HG02870 (cell line): ENCODE results near the gene PCLO.
"Not testable (repeated sequence)": the region's sequence is repeated elsewhere in the genome, so short reads cannot be mapped to it uniquely, and the experiment has no call there.

Source experiments
- ATAC-seq: cut with Tn5 transposase; IDR thresholded peaks from one replicate; pipeline ENCODE4 v1.9.1; 2021; ENCODE audit warnings: mild to moderate bottlenecking, moderate library complexity; ENCODE audit not compliant: unreplicated experiment

PCLO gene

DNA sequence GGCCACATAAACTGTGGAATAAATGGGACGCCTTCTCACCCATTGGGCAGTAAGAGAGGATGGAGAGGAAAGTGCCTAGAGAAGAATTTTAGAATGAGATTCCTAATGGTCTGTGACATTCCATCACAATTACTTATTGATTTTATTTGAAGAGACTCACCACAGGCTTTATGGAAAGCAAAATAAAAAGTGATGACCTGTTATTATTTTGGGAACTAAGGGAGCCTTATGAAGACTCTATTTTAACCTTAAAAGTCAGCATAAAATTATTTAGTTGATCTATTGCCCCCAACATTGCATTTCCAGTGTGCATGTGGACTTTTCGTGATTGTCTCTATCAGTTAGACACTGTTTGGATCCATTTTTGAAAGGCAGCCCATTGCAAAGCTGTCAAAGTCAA, 107.5 kb downstream of the PCLO start:
- no peak for ATAC-seq

DNA sequence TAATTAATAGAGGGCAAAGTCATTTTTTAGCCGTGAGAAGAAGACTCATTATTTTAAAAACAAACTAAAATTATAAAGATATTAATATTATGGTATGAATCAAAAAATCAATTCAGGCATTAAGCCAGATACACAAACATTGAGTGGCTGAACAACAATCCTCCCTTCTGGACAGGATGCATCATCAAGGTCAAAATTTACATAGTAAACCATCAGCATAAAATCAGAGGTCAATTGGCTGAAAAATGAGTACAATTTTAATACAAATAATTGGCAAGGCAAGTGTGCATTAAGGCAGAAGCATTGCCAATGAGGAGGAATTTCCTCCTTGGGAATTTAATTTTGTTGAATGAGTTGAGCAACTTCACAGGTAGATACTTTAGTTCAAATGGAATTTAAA, 108.2 kb downstream of the PCLO start:
- no peak for ATAC-seq

DNA sequence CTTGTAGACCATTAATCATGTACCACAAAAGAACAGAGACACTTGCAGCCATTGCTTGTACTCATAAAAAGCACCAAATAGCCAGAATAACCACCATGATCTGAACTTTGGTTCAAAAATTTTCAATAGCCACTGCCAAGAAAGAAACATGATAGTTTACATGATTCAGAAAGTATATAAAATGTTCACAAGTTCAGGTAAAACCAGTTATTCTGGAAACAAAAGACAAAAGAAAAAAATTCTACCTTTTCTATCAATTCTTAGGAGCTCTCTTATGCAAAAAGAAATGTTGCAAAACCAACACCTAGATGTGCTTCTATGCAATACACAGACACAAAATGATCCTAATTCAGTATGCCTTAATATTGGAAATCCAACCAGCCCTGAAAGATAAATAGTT, 108.7 kb downstream of the PCLO start:
- ATAC-seq = no peak

DNA sequence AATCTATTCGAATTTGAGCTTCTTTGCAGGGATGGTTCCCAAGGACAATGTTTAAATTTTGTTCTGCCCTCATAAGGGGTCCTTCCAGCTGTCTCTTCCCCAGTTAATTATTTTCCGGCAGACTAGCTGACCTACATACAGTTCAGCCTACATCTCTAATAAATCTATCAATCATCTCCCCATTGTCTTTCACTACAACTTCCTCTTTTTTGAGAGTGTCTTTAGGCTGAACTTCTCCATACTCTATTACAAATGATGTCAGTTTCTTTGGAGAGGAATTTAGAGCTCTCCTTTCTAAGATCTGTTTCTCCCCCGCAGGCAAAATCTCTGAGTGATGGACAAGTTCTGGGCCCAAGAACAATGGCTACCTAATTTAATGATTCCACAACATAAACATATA, 122.2 kb downstream of the PCLO start:
- no peak for ATAC-seq

DNA sequence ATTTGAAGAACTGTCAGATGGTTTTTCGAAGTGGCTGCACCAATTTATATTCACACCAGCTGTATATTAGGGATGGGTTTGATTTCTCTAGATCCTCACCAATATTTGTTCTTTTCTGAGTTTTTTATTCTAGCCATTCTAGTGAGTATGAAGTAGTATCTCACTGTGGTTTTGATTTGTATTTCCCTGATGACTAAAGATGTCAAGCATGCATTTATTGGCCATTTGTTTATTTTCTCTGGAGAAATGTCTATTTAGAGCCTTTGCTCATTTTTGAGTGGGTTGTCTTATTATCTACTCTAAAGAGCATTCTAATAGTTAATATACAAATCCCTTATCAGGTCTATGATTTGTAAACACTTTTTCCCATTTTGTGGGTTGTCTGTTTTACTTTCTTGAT, 123.9 kb downstream of the PCLO start:
- ATAC-seq = no peak

DNA sequence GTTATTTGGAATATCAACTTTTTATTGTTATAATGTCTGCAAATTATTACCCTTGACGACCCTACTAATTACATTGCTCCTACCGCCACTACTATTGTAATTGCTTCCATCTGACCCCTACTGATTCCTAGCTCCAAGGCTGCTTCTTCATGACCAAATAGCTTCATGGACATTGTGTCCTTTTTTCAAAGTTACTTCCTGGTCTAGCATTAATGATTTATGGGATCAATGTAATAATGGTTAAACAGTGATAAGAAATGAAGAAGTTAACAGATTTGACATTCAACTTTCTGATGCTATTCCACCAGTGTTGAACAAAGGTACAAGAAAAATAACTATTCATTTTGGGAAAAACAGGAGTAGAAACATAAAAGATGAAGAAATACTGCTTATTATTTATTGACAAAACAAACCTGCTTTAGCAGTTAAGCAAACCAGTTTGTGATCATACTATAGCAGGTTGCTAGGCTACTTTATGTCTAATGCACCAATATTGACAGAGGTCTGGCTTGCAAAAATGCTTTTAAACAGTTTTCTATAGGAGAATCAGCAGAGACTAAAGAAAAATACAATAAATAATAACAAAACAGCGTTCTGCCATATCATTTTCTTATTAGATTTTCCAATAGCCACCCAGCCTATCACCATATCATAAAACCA, 125.8 kb downstream of the PCLO start:
- no peak for ATAC-seq

DNA sequence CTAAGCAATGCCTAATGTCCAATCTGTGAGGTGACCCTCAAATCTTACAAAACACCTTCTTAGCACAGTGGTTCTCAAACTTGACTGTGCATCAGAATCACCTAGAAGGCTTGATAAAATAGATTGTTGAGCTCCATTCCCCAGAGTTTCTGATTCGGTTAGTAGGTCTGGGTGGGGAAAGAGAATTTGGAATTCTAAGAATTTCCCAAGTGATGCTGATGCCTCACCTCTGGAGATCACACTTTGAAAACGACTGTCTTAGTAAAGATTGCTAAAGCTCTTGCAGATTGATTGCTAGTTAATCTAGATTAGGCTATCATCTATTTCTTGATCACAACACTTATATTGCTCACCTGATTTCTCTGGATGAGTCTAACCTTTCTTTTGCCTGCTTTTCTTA, 126.6 kb downstream of the PCLO start:
- ATAC-seq = no peak

DNA sequence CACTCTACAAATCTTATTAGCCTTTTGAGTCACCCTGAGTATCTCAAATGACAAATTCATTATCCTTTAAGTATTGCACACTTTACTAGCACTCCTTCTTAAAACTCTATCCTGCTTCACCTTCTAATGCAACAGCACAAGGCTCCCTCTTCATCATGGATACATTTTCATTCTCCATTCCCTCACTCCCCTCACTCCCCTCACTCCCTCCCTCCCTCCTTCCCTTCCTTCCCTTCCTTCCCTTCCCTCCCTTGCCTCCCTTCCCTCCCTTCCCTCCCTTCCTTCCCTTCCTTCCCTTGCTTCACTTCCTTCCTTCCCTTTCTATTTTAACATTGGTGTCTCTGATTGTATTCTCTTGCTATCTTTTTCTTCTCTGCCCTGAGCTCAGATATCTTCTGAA, 130.5 kb downstream of the PCLO start:
- ATAC-seq = no peak

DNA sequence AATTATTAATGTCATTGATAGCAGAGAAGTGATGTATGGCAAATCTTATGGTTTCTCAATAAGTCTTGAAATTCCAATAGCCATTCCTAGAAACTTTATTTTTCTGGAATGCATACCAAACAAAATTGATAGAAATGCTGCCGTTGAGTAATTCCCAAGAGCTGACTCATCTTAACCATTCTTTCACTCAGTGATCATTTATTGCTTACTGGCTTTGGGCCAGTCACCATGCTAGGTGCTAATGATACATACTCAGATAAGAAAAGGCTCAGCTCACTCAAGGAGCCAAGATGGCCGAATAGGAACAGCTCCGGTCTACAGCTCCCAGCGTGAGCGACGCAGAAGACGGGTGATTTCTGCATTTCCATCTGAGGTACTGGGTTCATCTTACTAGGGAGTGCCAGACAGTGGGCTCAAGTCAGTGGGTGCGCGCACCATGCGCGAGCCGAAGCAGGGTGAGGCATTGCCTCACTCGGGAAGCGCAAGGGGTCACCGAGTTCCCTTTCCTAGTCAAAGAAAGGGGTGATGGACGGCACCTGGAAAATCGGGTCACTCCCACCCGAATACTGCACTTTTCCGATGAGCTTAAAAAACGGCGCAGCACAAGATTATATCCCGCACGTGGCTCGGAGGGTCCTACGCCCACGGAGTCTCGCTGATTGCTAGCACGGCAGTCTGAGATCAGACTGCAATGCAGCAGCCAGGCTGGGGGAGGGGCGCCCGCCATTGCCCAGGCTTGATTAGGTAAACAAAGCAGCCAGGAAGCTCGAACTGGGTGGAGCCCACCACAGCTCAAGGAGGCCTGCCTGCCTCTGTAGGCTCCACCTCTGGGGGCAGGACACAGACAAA, 138.6 kb downstream of the PCLO start:
- not testable (repeated sequence) for ATAC-seq

DNA sequence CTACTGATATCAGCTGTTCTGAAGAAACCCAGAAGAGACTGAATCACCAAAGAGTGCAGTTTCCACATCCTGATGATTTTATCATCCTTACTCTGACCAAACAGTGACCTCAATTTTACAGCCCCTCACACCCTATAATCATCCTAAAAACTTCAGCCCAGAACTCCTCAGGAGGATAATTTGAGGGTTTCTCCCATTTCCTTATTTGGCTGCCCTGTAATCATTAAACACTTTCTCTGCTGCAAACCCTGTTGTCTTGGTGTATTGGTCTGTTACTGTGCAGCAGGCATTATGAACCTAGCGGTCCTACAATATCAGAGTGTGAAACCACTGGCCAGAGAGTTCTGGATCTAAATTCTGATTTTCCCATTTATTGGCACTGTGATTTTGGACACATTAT, 141.7 kb downstream of the PCLO start:
- ATAC-seq = no peak

DNA sequence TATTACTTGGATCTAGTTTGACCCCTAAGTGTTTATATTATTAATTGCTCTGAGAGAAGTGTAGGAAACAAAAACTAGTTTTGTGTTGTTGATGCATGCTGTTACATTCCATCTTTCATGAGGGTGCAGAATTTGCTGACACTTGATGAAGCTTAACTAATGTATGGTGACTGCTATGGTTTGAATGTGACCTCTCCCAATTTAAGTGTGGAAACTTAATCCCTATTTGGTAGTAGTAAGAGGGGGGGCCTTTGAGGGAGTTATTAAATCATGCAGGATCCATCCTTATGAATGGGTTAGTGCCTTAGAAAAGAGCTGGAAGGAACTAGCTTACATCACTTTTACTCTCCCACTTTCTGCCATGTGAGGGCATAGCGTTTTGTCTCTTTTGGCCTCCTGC, 142.5 kb downstream of the PCLO start:
- no peak for ATAC-seq

DNA sequence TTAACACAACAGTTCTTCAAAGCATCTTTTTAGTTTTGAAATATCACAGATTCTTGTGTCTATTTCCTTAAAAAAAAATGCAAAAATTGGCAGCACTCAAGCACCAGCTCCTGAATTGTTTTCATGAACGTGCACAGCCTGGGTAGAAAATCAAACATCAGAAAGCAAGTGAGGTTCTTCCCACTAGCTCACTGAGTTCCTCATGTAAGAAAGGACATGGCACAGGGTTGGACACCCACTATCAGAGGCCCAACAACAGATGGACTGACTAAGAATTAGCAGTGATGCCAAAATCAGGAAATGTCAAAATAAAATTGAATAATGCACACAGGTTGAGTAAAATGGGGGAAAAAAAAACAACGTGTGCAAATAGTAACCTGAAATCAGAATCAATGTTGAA, 146.8 kb downstream of the PCLO start:
- no peak for ATAC-seq

DNA sequence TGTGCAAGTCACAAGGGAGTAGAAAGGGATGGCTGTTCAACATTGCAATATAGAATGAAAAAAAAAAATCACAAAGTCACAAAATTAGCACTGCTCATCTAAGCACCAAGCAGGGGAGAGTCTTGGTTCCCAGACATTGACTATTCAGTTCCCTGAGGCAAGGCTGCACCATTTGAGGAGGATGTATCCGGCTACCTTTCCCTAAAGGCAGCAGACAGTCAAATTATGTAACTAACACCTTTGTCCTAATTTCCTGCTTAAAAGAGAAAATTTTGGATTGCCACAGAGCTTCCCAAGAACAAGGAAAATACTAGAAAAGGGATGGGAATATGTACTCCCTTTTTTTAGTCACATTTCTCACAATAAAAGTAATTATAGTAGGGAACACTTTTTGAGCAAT, 148.1 kb downstream of the PCLO start:
- no peak for ATAC-seq

DNA sequence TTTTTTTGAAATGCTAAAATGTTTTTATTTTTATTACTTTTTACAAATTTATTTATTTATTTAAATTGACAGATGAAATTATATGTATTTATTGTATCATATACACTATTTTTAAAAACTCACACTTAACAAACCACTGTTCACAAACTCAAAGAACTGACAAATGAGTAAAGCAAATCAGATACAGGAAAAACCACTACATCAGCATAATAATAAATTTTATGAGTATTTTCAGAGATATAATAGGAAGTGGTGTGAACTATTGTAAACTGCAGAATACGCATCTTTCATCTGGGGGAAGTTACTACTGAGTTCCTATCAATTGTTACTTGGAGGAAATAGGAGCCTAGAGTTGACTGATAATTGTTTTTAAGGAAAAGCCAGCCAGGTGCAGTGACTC, 150.7 kb downstream of the PCLO start:
- ATAC-seq = no peak

DNA sequence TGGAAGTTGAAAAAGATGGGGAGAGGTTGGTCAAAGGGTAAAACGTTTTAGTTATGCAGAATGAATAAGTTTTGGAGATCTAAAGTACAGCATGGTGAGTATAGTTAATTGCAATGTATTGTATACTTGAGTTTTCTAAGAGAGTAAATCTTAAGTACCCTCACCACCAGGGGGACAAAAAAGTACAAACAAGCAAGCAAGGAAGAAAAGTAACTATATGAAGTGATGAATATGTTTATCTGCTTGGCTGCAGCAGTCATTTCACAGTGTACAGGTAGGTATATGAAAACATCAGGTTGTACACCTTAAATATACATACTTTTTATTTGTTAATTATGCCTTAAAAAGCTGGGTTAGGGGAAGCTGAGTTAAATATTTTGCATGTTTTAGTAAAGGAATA, 157.3 kb downstream of the PCLO start:
- ATAC-seq = no peak

DNA sequence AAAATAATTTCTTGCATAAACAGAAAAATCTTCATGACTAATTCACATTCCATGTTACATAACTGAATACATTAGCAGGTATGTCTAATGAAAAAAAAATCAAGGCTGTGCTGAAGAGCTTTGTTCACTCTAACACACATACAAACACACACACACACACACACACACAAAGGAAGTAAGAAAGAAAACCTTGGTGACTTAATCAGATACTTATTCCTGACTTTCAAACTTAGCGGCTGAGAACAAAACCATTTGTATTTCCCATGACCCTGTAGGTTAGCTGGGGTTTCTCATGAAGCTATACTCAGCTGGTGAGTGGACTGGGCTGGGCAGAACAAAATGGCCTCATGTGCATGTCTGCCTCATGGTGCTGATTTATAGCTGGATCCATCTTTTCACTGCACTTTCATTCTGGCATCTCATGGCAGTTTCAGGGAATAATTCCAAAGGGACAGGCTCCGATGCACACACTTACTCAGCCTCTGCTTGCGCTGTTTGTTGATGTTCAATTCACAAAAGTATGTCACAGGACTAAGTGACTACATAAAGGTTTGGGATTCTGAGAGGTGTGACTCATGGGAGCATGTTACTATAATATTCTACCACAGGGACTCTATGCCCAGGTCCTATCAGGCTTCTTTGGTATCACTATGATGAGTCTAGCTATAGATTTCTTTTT, 161.2 kb downstream of the PCLO start:
- ATAC-seq = no peak

DNA sequence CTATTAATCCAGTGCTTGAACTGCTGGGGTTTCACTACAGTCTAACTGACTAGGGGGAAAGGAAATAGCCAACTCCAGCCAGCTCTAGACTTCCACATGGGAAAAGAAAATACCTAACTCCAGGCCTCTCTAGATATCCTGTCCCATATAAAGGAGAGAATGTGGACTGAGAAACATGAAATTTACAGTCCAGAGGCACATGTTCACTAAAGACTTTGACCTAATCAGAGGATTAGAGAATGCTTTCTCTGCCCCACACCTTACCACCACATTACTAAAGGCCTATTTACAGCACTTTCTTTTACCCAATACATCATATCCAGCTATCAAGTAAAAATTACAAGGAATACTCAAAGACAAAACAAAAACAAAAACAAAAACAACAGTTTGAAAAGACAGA, 164.2 kb downstream of the PCLO start:
- ATAC-seq = no peak

DNA sequence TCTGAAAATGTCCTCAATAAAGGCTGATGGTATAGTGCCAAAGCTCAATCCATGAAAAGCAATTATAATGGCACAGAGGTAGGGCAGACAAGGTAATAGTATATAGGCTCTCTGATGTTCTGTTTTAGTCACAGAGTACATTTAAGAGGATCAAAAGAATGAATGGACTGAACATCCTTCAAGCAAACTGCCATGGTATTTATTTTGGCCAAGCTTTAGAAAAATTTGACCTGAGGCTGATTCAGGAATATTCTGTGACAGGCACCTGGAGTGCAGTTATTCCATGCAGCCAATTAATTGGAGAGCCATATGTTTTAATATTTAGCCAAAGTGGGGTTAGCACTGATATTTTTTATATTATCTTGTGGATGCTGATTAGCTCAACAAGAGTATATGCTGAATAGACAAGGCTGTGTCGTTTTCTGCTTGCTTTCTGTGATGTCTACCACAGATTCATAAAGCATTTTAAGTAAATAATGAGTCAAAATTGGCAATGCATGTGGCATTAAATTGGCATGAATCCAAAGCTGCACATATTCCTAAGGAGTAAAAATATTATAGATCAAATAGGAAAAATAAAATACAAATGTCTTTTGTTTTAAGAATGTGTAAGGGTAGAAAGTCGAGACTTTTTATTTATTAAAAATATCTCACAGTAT, 177.4 kb downstream of the PCLO start:
- ATAC-seq = no peak

DNA sequence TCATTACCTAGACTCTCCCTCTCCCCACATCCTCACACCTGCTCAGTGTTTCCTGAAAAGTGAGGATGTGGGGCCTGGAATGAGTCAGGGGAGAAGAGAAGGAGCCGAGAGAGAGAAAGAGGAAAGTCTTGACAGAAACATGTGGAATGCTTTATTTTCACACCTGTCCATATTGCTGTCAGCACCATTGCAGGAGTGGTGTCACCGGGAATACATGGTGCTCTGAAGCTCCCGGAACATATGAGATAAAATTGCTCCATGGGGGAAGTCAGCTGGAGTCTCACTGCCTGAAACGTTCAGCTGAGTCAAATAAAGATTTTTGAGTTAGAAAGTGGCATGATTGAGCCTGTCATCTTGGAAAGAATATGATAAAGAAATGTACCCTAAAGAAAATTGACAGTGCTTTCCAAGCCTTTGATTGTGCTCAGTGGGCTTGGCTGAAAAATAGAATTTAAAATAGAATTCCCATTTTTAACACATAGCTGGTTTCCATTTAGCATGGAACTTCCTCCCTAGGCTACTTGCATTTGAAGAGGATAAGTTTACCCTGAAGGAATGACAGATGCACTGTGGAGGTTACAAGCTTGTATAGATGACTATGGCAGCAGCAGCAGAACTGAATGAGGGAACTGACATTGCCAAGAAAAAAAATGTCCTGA, 182.4 kb downstream of the PCLO start:
- ATAC-seq = no peak

DNA sequence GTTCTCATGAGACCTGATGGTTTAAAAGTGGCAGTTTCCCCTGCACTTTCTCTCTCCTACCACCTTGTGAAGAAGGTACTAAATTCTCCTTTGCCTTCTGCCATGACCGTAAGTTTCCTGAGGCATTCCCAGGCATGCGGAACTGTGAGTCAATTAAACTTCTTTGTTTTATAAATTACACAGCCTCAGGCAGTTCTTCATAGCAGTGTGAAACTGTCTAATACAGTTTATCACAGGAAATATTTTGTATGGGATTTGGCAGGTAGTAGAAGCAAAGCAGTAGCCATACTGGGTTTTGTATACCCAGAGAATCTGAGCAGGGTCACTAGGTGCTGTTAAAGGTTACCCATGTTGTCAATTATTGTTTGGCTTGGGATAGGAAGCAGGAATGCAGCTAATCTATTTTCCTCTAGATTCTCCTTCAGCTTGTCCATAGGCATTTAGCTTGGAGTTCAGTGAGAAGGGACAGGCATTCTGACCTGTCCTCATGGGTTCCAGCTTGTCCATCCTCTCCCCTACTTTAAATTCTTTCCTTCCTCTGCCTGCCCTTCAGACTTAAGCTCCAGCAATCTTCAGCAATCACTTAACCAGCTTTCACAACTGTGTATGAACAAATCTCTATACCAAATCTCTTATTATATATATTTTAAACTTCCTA, 186.7 kb downstream of the PCLO start:
- ATAC-seq = no peak

DNA sequence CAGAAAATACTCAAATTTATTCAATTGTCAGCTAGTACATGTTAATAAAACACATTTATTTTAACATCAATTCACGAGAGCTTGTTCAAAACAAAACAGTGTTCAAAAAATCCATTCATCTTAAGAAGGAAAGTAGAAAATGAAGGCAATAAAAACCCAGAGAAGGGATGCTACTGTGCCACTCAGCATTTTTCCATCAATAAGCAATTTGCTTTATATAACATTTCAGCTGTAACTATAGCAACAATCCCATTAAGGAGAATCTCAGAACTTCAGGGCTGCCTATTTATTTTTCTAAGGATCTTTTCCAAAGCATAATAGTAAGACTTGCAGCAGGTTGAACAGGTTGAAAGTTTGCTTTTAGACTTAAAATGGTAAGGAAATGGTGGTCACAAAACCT, 190.5 kb downstream of the PCLO start:
- no peak for ATAC-seq
